Measurements from ENCODE around the gene NDE1. TPM values are rescaled to one million over a fixed set of nuclear protein-coding genes. Genes with fewer than 3 reads are reported as not detected.

NDE1 gene
- total and polyA plus RNA-seq, 2 of the 8 experiments (the other 6 are each of a cell fraction or from before 2014, with no cell fraction given) = 13.3 to 41.3 TPM

- TF ChIP-seq ASH2L (IDR thresholded peaks at IDR 0.05; ENCODE audit: low read length) = no peak
Observed at GRCh38 chr16:15658556-15658955, 8.5 kb downstream of the NDE1 start (continued).

Data from H1 (cell line).